Measurements from ENCODE around the gene GADD45B. TPM values are rescaled to one million over a fixed set of nuclear protein-coding genes. Genes with fewer than 3 reads are reported as not detected.

GADD45B gene
- total RNA-seq, 4 donors from 2014 or later = 148 to 250 (median 195) TPM

DNA sequence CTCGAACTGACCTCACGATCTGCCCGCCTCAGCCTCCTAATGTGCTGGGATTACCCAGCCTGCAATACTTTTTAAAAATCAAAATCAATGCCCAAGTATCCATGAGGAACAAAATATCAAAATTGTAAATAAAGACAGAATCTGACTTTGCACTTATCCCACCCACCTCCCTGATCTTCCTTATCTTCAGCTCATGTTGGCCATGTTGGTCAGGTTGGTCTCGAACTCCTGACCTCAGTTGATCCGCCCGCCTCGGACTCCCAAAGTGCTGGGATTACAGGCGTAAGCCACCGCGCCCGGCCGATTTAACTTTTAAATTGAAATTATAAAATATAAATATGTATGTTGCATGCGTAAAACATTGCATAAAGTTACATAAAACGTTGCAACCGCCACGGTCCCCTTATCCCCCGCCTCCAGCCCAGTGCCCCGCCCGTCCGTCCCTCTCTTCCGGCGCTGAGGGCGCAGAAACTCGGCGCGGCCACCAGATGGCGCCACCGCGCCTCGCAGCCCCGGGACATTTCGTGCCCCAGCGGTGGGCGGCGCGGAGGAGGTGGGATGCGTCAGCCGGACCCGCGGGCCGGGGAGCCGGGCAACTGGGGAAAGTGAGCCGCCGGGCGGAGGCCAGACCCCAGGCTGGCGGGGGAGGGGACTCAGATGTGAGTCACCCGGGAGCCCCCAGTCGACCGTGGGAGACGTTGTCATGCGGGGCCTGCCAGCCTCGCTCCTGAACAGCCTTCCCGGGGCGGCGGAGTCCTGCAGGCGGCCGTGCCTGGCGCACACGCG lies 1.5 kb upstream of the GADD45B start:
- H3K36me3 ChIP-seq = peaks cover 9 to 17% of the 10 kb centered on the region in 2 donors
- intact Hi-C loops (cut with DNase I) = loop anchor here (2.0 to 5.0 kb wide), 3 partner anchors 68 to 162 kb away; no protein-coding TSS in a partner anchor

GRCh38 chr19:2475018-2475701 lies 767 bp upstream of the GADD45B start:
- Histone ChIP-seq H3K4me1 (peaks cover 16 to 31% of the 10 kb centered on the region in 2 donors), H3K27me3 (no peaks in the 10 kb centered on the region), H3K36me3 (peaks cover 9 to 17% of the 10 kb centered on the region in 2 donors), H3K9me3 (no peaks in the 10 kb centered on the region), H3K4me3 (replicated peaks in 1 of 3) (peak overlapping the region; percentile 12 to 93 (median 32)), H3K27ac (peak overlapping the region; percentile 89 to 98 (median 96))
- TF ChIP-seq, protein P1, sequence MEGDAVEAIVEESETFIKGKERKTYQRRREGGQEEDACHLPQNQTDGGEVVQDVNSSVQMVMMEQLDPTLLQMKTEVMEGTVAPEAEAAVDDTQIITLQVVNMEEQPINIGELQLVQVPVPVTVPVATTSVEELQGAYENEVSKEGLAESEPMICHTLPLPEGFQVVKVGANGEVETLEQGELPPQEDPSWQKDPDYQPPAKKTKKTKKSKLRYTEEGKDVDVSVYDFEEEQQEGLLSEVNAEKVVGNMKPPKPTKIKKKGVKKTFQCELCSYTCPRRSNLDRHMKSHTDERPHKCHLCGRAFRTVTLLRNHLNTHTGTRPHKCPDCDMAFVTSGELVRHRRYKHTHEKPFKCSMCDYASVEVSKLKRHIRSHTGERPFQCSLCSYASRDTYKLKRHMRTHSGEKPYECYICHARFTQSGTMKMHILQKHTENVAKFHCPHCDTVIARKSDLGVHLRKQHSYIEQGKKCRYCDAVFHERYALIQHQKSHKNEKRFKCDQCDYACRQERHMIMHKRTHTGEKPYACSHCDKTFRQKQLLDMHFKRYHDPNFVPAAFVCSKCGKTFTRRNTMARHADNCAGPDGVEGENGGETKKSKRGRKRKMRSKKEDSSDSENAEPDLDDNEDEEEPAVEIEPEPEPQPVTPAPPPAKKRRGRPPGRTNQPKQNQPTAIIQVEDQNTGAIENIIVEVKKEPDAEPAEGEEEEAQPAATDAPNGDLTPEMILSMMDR (IDR thresholded peaks at IDR 0.05) = no peak
- TF ChIP-seq POLR2A (IDR thresholded peaks at IDR 0.05) = peak in 1 of 2 donors; percentile 12
- DNase-seq = peak; percentile 67 to 68
- intact Hi-C loops (cut with DNase I) = loop anchor here (2.0 to 5.0 kb wide), 3 partner anchors 67 to 162 kb away; no protein-coding TSS in a partner anchor
- 0 to 1% methylated on average over 26 to 35 of the region's 45 CpGs for WGBS, 2 donors

More for the DNA sequence above, 1.5 kb upstream of the GADD45B start:
- TF ChIP-seq, protein P1 (IDR thresholded peaks at IDR 0.05) = peak; percentile 91 to 99 (median 97)
- no peak for TF ChIP-seq POLR2A (IDR thresholded peaks at IDR 0.05)
- peak overlapping the region in 2 of 3 donors; percentile 0 to 93 for H3K4me3 ChIP-seq (replicated peaks in 1 of 3)
- DNase-seq = peak; percentile 82 to 84
- peaks cover 15 to 30% of the 10 kb centered on the region in 2 donors for H3K4me1 ChIP-seq
- H3K27ac ChIP-seq = peak overlapping the region; percentile 89 to 98 (median 96)
- WGBS, 2 donors = 16 to 20% methylated on average over 27 to 31 of the region's 60 CpGs
- no peaks in the 10 kb centered on the region for H3K27me3 ChIP-seq
- H3K9me3 ChIP-seq = no peaks in the 10 kb centered on the region

DNA sequence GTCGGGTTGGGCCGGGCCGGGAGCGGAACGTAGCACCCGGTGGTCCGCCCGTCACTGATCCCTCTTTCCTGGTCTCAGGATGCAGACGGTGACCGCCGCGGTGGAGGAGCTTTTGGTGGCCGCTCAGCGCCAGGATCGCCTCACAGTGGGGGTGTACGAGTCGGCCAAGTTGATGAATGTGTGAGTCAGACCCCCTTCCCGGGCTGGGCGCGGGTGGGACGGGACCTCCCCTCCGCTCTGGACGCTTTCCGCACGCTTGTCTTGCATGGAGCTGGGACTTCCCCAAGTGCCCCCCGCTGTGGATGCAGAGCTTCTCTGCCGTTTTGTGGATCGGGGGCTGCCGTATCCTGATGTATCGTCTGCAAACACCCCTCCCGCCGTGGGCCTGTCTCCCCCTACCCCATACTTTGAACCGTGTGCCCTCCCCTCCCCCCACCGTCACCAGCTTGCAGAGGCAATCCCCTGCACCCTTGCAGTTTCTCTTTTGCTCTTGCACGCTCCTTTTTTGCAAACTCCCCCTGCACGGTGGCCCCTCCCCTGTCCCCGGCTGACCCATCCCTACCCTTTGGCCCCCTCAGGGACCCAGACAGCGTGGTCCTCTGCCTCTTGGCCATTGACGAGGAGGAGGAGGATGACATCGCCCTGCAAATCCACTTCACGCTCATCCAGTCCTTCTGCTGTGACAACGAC lies 669 bp downstream of the GADD45B start:
- Histone ChIP-seq H3K9me3 (no peaks in the 10 kb centered on the region), H3K27me3 (no peaks in the 10 kb centered on the region), H3K4me1 (peaks cover 16 to 31% of the 10 kb centered on the region in 2 donors), H3K36me3 (peaks cover 9 to 17% of the 10 kb centered on the region in 2 donors), H3K27ac (peak overlapping the region; percentile 94 to 99 (median 98)), H3K4me3 (replicated peaks in 1 of 3) (peak overlapping the region; percentile 93 to 100 (median 99))
- peak; percentile 42 to 56 for DNase-seq
- WGBS, 2 donors = 0% methylated on average over 24 to 28 of the region's 42 CpGs
- TF ChIP-seq, protein P1 (IDR thresholded peaks at IDR 0.05) = no peak
- no peak for TF ChIP-seq POLR2A (IDR thresholded peaks at IDR 0.05)
- intact Hi-C loops (cut with DNase I) = loop anchor here (5.0 kb wide), 2 partner anchors 66 to 136 kb away; no protein-coding TSS in a partner anchor

GRCh38 chr19:2477141-2477710 lies 1.3 kb downstream of the GADD45B start:
- H3K27me3 ChIP-seq = no peaks in the 10 kb centered on the region
- peak; percentile 54 to 73 for DNase-seq
- peak in 1 of 2 donors; percentile 48 for TF ChIP-seq POLR2A (IDR thresholded peaks at IDR 0.05)
- TF ChIP-seq, protein P1 (IDR thresholded peaks at IDR 0.05) = no peak
- peak overlapping the region; percentile 93 to 100 (median 99) for H3K4me3 ChIP-seq (replicated peaks in 1 of 3)
- intact Hi-C loops (cut with DNase I) = loop anchor here (5.0 kb wide), 2 partner anchors 65 to 135 kb away; no protein-coding TSS in a partner anchor
- H3K27ac ChIP-seq = peak overlapping the region; percentile 94 to 99 (median 98)
- WGBS, 2 donors = 2 to 20% methylated on average over 9 of the region's 27 CpGs
- H3K36me3 ChIP-seq = peaks cover 9 to 17% of the 10 kb centered on the region in 2 donors
- H3K4me1 ChIP-seq = peaks cover 16 to 31% of the 10 kb centered on the region in 2 donors
- no peaks in the 10 kb centered on the region for H3K9me3 ChIP-seq

All from thyroid gland (tissue), 4 donors.